Glutamatergic neuron (in vitro differentiated cells): ENCODE results near the gene CRACR2B. TPM values are rescaled to one million over a fixed set of nuclear protein-coding genes. Genes with fewer than 3 reads are reported as not detected.

Experiments used
- DNase-seq: peaks from one replicate; pipeline ENCODE4 v3.0.0; 2022
- H3K27ac Mint-ChIP-seq: one replicate; pipeline ENCODE4 v1.8.0; 2020; ENCODE audit warnings: mild to moderate bottlenecking, mixed read lengths, inconsistent platforms; ENCODE audit not compliant: unreplicated experiment
- H3K27me3 Mint-ChIP-seq: one replicate; pipeline ENCODE4 v1.8.0; 2020; ENCODE audit warnings: mild to moderate bottlenecking, moderate library complexity, mixed read lengths, inconsistent platforms; ENCODE audit not compliant: unreplicated experiment
- H3K36me3 Mint-ChIP-seq: one replicate; pipeline ENCODE4 v1.8.0; 2020; ENCODE audit warnings: mild to moderate bottlenecking, mixed read lengths, inconsistent platforms; ENCODE audit not compliant: unreplicated experiment
- H3K4me1 Mint-ChIP-seq: one replicate; pipeline ENCODE4 v1.8.0; 2020; ENCODE audit warnings: mild to moderate bottlenecking, low read depth, mixed read lengths, inconsistent platforms; ENCODE audit not compliant: unreplicated experiment
- H3K4me3 Mint-ChIP-seq: one replicate; pipeline ENCODE4 v1.8.0; 2020; ENCODE audit warnings: mild to moderate bottlenecking, mixed read lengths, inconsistent platforms; ENCODE audit not compliant: unreplicated experiment
- H3K9me3 Mint-ChIP-seq: one replicate; pipeline ENCODE4 v1.8.0; 2020; ENCODE audit warnings: mild to moderate bottlenecking, moderate library complexity, mixed read lengths, inconsistent platforms; ENCODE audit not compliant: unreplicated experiment
- total RNA-seq: library from RNA; stranded (reverse); fragmentation: NEBNext Ultra II Directional; extraction: Animal tissue kit (Norgen Biotek cat#: 25700); gene quantifications from one replicate; pipeline ENCODE4 v1.2.1, GENCODE V29; 2021; ENCODE audit not compliant: unreplicated experiment
- TF ChIP-seq, protein P1 (sequence below): fragments of 200-600 bp; sonication (generic); IDR thresholded peaks from one replicate; pipeline ENCODE4 v1.5.0; 2021; ENCODE audit not compliant: partially characterized antibody, unreplicated experiment

Gene CRACR2B
- total RNA-seq, 1 donor from 2014 or later = 19.7 TPM

DNA sequence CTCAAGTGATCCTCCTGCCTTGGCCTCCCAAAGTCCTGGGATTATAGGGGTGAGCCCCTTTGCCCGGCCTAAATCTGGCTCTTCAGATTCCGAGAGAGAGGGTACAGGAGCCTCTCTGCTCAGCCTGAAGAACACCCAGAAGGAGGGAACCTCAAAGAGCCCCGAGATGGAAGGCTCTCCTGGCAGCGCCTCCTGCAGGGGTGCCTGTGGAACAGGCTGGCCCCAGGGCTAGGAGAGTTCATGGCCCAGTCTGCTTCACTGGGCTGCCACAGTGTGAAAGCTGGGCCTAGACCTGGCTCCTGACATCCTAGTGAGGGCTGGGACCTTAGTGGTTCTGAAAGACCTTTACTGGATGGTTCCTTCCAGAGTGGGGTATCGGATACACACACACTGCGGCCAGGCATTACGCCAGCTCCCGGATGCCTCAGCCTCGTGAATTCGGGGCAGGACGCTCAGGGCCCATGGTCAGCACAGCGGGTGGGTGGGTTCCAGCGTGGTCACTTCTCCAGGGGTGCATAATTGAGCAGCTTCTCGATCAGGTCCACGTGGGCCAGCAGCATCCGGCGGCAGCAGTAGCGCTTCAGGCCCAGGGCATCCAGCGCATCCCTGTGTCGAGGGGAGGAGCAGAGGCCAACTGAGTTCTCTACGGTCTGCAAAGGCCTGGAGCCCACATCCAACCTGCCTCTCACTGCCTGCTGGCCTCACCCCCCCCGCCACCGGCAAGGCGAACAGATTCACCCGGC lies 12.3 kb downstream of the CRACR2B start:
- no peaks in the 10 kb centered on the region for H3K36me3 Mint-ChIP-seq
- H3K27me3 Mint-ChIP-seq = peaks cover 17% of the 10 kb centered on the region
- H3K4me3 Mint-ChIP-seq = peak overlapping the region; percentile 84
- peak overlapping the region; percentile 80 for H3K27ac Mint-ChIP-seq
- TF ChIP-seq, protein P1, sequence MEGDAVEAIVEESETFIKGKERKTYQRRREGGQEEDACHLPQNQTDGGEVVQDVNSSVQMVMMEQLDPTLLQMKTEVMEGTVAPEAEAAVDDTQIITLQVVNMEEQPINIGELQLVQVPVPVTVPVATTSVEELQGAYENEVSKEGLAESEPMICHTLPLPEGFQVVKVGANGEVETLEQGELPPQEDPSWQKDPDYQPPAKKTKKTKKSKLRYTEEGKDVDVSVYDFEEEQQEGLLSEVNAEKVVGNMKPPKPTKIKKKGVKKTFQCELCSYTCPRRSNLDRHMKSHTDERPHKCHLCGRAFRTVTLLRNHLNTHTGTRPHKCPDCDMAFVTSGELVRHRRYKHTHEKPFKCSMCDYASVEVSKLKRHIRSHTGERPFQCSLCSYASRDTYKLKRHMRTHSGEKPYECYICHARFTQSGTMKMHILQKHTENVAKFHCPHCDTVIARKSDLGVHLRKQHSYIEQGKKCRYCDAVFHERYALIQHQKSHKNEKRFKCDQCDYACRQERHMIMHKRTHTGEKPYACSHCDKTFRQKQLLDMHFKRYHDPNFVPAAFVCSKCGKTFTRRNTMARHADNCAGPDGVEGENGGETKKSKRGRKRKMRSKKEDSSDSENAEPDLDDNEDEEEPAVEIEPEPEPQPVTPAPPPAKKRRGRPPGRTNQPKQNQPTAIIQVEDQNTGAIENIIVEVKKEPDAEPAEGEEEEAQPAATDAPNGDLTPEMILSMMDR = no peak
- no peak for DNase-seq
- H3K9me3 Mint-ChIP-seq = peaks cover 26% of the 10 kb centered on the region
- H3K4me1 Mint-ChIP-seq = peaks cover 20% of the 10 kb centered on the region

DNA sequence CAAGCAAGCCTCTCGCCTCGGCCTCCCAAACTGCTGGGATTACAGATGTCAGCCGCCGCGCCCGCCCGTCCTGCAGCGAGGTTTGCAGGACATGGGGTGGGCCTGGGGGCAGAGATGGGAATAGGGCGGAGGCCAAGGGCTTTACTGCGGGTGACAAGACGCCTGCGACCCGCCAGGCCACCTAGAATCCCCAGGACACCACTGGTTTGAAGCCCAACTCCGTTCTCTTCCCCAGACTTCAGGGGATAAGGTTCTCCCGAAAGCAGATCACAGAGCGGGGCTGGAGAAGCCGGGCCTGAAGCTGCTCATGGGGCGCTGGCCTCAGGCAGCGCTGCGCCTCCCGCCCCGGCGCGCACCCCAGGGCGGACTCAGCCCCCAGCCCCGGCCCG lies 14.3 kb downstream of the CRACR2B start:
- Mint-ChIP-seq H3K36me3 (no peaks in the 10 kb centered on the region), H3K27me3 (peaks cover 17% of the 10 kb centered on the region), H3K4me1 (peaks cover 22% of the 10 kb centered on the region), H3K27ac (peak overlapping the region; percentile 78), H3K4me3 (peak overlapping the region; percentile 88), H3K9me3 (peaks cover 26% of the 10 kb centered on the region)
- TF ChIP-seq, protein P1 = no peak
- DNase-seq = no peak

DNA sequence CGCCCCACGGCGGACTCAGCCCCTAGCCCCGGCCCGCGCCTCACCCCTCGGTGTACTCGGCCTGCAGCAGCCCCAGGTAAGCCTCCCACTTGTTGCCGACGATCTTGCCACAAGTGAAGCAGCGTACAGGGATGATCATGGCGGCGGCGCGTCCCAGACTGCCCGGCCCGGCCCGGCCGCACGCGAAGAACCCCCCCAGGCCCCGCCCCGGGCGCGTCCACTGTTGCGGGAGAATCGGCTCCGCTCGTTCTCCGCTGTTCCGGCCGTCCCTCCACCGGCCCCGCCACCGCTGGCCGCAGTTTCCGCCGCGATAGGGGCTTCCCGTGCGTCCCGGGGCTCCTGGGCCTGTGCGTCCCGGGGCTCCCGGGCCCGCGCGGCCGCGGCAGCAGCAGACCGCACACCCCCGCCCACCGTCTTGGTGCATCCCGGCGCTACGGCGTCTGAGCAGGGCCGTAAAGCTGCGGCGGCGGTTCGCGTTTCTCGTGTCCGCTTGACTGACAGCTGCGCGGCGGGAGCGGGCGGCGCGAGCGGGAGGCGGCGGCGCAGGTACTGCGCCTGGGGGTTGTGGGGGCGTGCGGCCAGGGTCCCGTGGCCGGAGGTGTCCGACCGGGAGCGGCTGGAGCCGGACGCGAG lies 14.8 kb downstream of the CRACR2B start, which contains the start of the genes POLR2L and TSPAN4:
TSS of gene POLR2L (minus strand) at position 160 of the 633 bp plus-strand sequence. CDS start at position 139, 21 bp downstream.
TSS of gene TSPAN4 (plus strand) at position 483 of the 633 bp plus-strand sequence. CDS start 7,453 bp downstream, outside the sequence.
- H3K4me1 Mint-ChIP-seq = peaks cover 22% of the 10 kb centered on the region
- TF ChIP-seq, protein P1 = no peak
- peak within 1 kb of the TSS; percentile 78 for H3K27ac Mint-ChIP-seq
- peak within 1 kb of the TSS; percentile 88 for H3K4me3 Mint-ChIP-seq
- peak; percentile 94 for DNase-seq
- no peaks in the 10 kb centered on the region for H3K36me3 Mint-ChIP-seq
- H3K27me3 Mint-ChIP-seq = peaks cover 17% of the 10 kb centered on the region
- H3K9me3 Mint-ChIP-seq = peaks cover 26% of the 10 kb centered on the region

DNA sequence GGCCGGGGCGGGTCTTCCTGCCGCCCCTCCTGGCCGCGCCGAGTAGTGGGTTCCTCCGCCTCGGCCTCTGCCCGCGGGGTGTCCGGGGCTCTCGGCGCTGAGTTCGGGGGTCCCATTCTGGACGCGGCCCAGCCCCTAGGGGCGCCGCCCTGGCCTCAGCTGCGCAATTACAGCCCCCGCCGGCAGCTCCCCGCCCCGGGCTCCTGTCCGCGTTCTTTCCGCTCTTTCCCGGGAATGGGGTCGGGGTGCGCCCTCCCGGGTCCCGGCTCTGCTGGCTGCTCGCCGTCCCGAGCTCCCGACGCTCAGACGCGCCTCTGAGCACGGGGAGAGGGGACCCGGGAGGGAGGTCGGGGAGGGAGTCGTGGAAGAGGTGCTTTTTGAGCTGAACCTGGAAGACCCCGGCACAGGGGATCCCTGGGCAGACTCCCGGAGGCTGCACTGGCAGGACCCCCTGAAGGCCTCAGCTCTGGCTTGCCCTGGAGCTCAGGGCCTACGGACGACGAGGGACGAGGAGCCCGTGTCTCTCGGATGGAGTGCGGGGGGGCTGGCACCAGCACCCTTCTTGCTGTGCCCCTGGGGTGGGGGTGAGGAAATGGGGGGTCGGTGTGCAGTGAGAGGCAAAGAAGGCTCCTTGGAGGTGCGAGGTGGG lies 15.5 kb downstream of the CRACR2B start:
- DNase-seq = no peak
- no peaks in the 10 kb centered on the region for H3K36me3 Mint-ChIP-seq
- peak overlapping the region; percentile 82 for H3K4me3 Mint-ChIP-seq
- peaks cover 22% of the 10 kb centered on the region for H3K4me1 Mint-ChIP-seq
- TF ChIP-seq, protein P1 = no peak
- H3K27me3 Mint-ChIP-seq = peaks cover 14% of the 10 kb centered on the region
- peaks cover 26% of the 10 kb centered on the region for H3K9me3 Mint-ChIP-seq
- no peak overlapping the region for H3K27ac Mint-ChIP-seq
